Esophagus (tissue), 2 donors: ENCODE data around the gene ABCA13. TPM values are rescaled to one million over a fixed set of nuclear protein-coding genes. Genes with fewer than 3 reads are reported as not detected.

Experiments used
- H3K27ac ChIP-seq, 2 donors: one replicate each; pipeline ENCODE4 v1.5.1; 2013; ENCODE audit warnings: low read depth in 2 of 2, mild to moderate bottlenecking in 2 of 2, inconsistent platforms in 1 of 2, low read length in 1 of 2, moderate library complexity in 1 of 2
- H3K27me3 ChIP-seq, 2 donors: one replicate each; pipeline ENCODE4 v1.6.1; 2013; ENCODE audit warnings: low read length in 2 of 2, control low read depth in 1 of 2, mild to moderate bottlenecking in 1 of 2; ENCODE audit not compliant: insufficient read depth in 2 of 2, control insufficient read depth in 1 of 2
- H3K36me3 ChIP-seq, 2 donors: one replicate each; pipeline ENCODE4 v1.6.1; 2013; ENCODE audit warnings: low read length in 1 of 2; ENCODE audit not compliant: control insufficient read depth in 2 of 2, insufficient read depth in 2 of 2
- H3K4me1 ChIP-seq, 2 donors: one replicate each; pipeline ENCODE4 v1.6.1; 2013; ENCODE audit warnings: low read length in 1 of 2; ENCODE audit not compliant: control insufficient read depth in 2 of 2, insufficient read depth in 2 of 2
- H3K4me3 ChIP-seq, 2 donors: one replicate each; pipeline ENCODE4 v1.5.1; 2013; ENCODE audit warnings: low read length in 2 of 2, mild to moderate bottlenecking in 2 of 2, low read depth in 1 of 2, moderate library complexity in 1 of 2
- H3K9me3 ChIP-seq, 2 donors: one replicate each; pipeline ENCODE4 v1.6.1; 2013; ENCODE audit warnings: mild to moderate bottlenecking in 2 of 2, low read depth in 1 of 2, low read length in 1 of 2, moderate library complexity in 1 of 2; ENCODE audit not compliant: control insufficient read depth in 2 of 2, insufficient read depth in 1 of 2
- WGBS, 2 donors: extraction: QIAGEN DNeasy Blood & Tissue Kit; methylation state at CpG; one replicate each; pipeline ENCODE4 v1.1.7; 2013; 5-methylcytosine and 5-hydroxymethylcytosine counted together
- polyA plus RNA-seq, 2 donors: library from polyadenylated mRNA; stranded (reverse); fragments of 200-250 nt; gene quantifications; one replicate each; pipeline ENCODE4 v1.2.3, GENCODE V29; 2013
- donor health status: healthy with polysubstance abuse.
- donor health status: Bipolar disorder and iron deficiency.

ABCA13 gene
- polyA plus RNA-seq, 2 donors = 0.49 to 1.6 TPM

GRCh38 chr7:48537561-48537960, 366.3 kb downstream of the ABCA13 start:
- H3K4me1 ChIP-seq = no peaks in the 10 kb centered on the region
- H3K9me3 ChIP-seq = peaks cover 2% of the 10 kb centered on the region in 2 donors
- 79 to 84% methylated on average over 2 of the region's 2 CpGs for WGBS, 2 donors
- H3K36me3 ChIP-seq = no peaks in the 10 kb centered on the region
- H3K27ac ChIP-seq = no peak overlapping the region
- no peak overlapping the region for H3K4me3 ChIP-seq
- no peaks in the 10 kb centered on the region for H3K27me3 ChIP-seq

- Histone ChIP-seq H3K4me3 (no peak overlapping the region), H3K27ac (no peak overlapping the region), H3K27me3 (no peaks in the 10 kb centered on the region), H3K9me3 (peaks cover 0 to 2% of the 10 kb centered on the region in 2 donors), H3K36me3 (no peaks in the 10 kb centered on the region), H3K4me1 (no peaks in the 10 kb centered on the region)
- WGBS, 2 donors = 50 to 67% methylated on average over 1 of the region's 1 CpG
These were observed 369.5 kb downstream of the ABCA13 start for GRCh38 chr7:48540746-48541145.

- H3K9me3 ChIP-seq = no peaks in the 10 kb centered on the region
These were observed 377.4 kb downstream of the ABCA13 start for GRCh38 chr7:48548667-48549066.

GRCh38 chr7:48551652-48552051, 380.4 kb downstream of the ABCA13 start:
- Histone ChIP-seq H3K36me3 (no peaks in the 10 kb centered on the region), H3K4me1 (no peaks in the 10 kb centered on the region), H3K4me3 (no peak overlapping the region), H3K27ac (no peak overlapping the region), H3K27me3 (no peaks in the 10 kb centered on the region), H3K9me3 (no peaks in the 10 kb centered on the region)

More at GRCh38 chr7:48548667-48549066, 377.4 kb downstream of the ABCA13 start:
- Histone ChIP-seq H3K36me3 (no peaks in the 10 kb centered on the region), H3K4me1 (no peaks in the 10 kb centered on the region), H3K4me3 (no peak overlapping the region), H3K27me3 (no peaks in the 10 kb centered on the region), H3K27ac (no peak overlapping the region)
- 54 to 77% methylated on average over 2 of the region's 2 CpGs for WGBS, 2 donors

- WGBS, 2 donors = 81 to 90% methylated on average over 1 of the region's 1 CpG
- no peaks in the 10 kb centered on the region for H3K9me3 ChIP-seq
- H3K4me1 ChIP-seq = no peaks in the 10 kb centered on the region
- no peak overlapping the region for H3K27ac ChIP-seq
- H3K36me3 ChIP-seq = no peaks in the 10 kb centered on the region
- H3K4me3 ChIP-seq = no peak overlapping the region
- H3K27me3 ChIP-seq = no peaks in the 10 kb centered on the region
These were observed 392.1 kb downstream of the ABCA13 start for GRCh38 chr7:48563334-48563733.

- Histone ChIP-seq H3K4me1 (no peaks in the 10 kb centered on the region), H3K9me3 (no peaks in the 10 kb centered on the region), H3K4me3 (no peak overlapping the region), H3K27me3 (no peaks in the 10 kb centered on the region), H3K27ac (no peak overlapping the region), H3K36me3 (no peaks in the 10 kb centered on the region)
- WGBS, 2 donors = 95 to 98% methylated on average over 2 of the region's 2 CpGs
These were observed 404.3 kb downstream of the ABCA13 start for GRCh38 chr7:48575516-48575915.

GRCh38 chr7:48587475-48587874, 416.2 kb downstream of the ABCA13 start:
- Histone ChIP-seq H3K4me3 (no peak overlapping the region), H3K4me1 (no peaks in the 10 kb centered on the region), H3K27ac (no peak overlapping the region), H3K36me3 (no peaks in the 10 kb centered on the region), H3K9me3 (no peaks in the 10 kb centered on the region), H3K27me3 (no peaks in the 10 kb centered on the region)

GRCh38 chr7:48594349-48594748, 423.1 kb downstream of the ABCA13 start:
- no peaks in the 10 kb centered on the region for H3K27me3 ChIP-seq
- no peak overlapping the region for H3K27ac ChIP-seq
- H3K4me1 ChIP-seq = no peaks in the 10 kb centered on the region
- H3K36me3 ChIP-seq = no peaks in the 10 kb centered on the region
- WGBS, 2 donors = 94 to 96% methylated on average over 2 of the region's 2 CpGs
- H3K4me3 ChIP-seq = no peak overlapping the region
- H3K9me3 ChIP-seq = no peaks in the 10 kb centered on the region

- Histone ChIP-seq H3K9me3 (no peaks in the 10 kb centered on the region), H3K4me3 (no peak overlapping the region), H3K36me3 (no peaks in the 10 kb centered on the region), H3K27me3 (no peaks in the 10 kb centered on the region), H3K4me1 (no peaks in the 10 kb centered on the region), H3K27ac (no peak overlapping the region)
- WGBS, 2 donors = 78 to 79% methylated on average over 5 of the region's 5 CpGs
These were observed 424.5 kb downstream of the ABCA13 start for GRCh38 chr7:48595756-48596155.

GRCh38 chr7:48610705-48611104, 439.4 kb downstream of the ABCA13 start:
- Histone ChIP-seq H3K27me3 (peaks cover 0 to 2% of the 10 kb centered on the region in 2 donors), H3K4me3 (no peak overlapping the region), H3K27ac (no peak overlapping the region), H3K36me3 (no peaks in the 10 kb centered on the region), H3K9me3 (peaks cover 0 to 3% of the 10 kb centered on the region in 2 donors), H3K4me1 (no peaks in the 10 kb centered on the region)
- 86 to 87% methylated on average over 2 of the region's 2 CpGs for WGBS, 2 donors
